WTC11 (cell line): ENCODE measurements around the gene CBX2.

Source experiments
- ESRRA ChIP-seq: sonication (generic); formaldehyde crosslinking; IDR thresholded peaks from 2 replicates; pipeline ENCODE4 v1.8.1; 2022; ENCODE audit warnings: mild to moderate bottlenecking, missing genetic modification reagents, borderline replicate concordance
- JAZF1 ChIP-seq: fragments of 250-450 bp; sonication (Bioruptor Pico); IDR thresholded peaks from 2 replicates; pipeline ENCODE4 v1.9.0; 2021; ENCODE audit warnings: moderate library complexity, mild to moderate bottlenecking, inconsistent platforms
- MAX ChIP-seq: sonication (generic); formaldehyde crosslinking; IDR thresholded peaks from 2 replicates; pipeline ENCODE4 v1.8.0; 2022; ENCODE audit warnings: mild to moderate bottlenecking, missing genetic modification reagents
- TEAD4 ChIP-seq: sonication (generic); formaldehyde crosslinking; IDR thresholded peaks from 2 replicates; pipeline ENCODE4 v1.8.0; 2022; ENCODE audit warnings: mild to moderate bottlenecking, missing genetic modification reagents
- USF1 ChIP-seq: sonication (generic); formaldehyde crosslinking; IDR thresholded peaks from 2 replicates; pipeline ENCODE4 v1.8.0; 2022; ENCODE audit warnings: mild to moderate bottlenecking, missing genetic modification reagents
- ZBTB21 ChIP-seq: sonication (generic); formaldehyde crosslinking; IDR thresholded peaks from 2 replicates; pipeline ENCODE4 v1.8.1; 2023; ENCODE audit warnings: mild to moderate bottlenecking, missing genetic modification reagents, borderline replicate concordance
- ZNF423 ChIP-seq: fragments of 250-450 bp; sonication (Bioruptor Pico); IDR thresholded peaks from 2 replicates; pipeline ENCODE4 v2.1.2; 2022; ENCODE audit warnings: mild to moderate bottlenecking, moderate library complexity
- TF ChIP-seq, protein P1 (sequence below): fragments of 200-600 bp; IDR thresholded peaks from 2 replicates; pipeline ENCODE4 v1.8.0; 2022; ENCODE audit warnings: antibody characterized with exemption
- TF ChIP-seq, protein P2 (sequence below): sonication (generic); formaldehyde crosslinking; conservative IDR thresholded peaks from 2 replicates; pipeline ENCODE4 v1.8.1; 2023; ENCODE audit warnings: mild to moderate bottlenecking, low read depth, missing genetic modification reagents, moderate library complexity
- TF ChIP-seq, protein P3 (sequence below): sonication (generic); formaldehyde crosslinking; IDR thresholded peaks from 2 replicates; pipeline ENCODE4 v1.8.1; 2022; ENCODE audit warnings: mild to moderate bottlenecking, moderate library complexity, missing genetic modification reagents

GRCh38 chr17:79781012-79781650 is 3.2 kb downstream of the CBX2 start:
- TF ChIP-seq, protein P1, sequence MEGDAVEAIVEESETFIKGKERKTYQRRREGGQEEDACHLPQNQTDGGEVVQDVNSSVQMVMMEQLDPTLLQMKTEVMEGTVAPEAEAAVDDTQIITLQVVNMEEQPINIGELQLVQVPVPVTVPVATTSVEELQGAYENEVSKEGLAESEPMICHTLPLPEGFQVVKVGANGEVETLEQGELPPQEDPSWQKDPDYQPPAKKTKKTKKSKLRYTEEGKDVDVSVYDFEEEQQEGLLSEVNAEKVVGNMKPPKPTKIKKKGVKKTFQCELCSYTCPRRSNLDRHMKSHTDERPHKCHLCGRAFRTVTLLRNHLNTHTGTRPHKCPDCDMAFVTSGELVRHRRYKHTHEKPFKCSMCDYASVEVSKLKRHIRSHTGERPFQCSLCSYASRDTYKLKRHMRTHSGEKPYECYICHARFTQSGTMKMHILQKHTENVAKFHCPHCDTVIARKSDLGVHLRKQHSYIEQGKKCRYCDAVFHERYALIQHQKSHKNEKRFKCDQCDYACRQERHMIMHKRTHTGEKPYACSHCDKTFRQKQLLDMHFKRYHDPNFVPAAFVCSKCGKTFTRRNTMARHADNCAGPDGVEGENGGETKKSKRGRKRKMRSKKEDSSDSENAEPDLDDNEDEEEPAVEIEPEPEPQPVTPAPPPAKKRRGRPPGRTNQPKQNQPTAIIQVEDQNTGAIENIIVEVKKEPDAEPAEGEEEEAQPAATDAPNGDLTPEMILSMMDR: no peak
- TF ChIP-seq MAX (CRISPR knock-in tag) (no peak), TEAD4 (CRISPR knock-in tag) (no peak), ZBTB21 (no peak), ZNF423 (CRISPR knock-in tag) (no peak), JAZF1 (no peak), ESRRA (CRISPR knock-in tag) (no peak), USF1 (CRISPR knock-in tag) (no peak)
- TF ChIP-seq, protein P2, sequence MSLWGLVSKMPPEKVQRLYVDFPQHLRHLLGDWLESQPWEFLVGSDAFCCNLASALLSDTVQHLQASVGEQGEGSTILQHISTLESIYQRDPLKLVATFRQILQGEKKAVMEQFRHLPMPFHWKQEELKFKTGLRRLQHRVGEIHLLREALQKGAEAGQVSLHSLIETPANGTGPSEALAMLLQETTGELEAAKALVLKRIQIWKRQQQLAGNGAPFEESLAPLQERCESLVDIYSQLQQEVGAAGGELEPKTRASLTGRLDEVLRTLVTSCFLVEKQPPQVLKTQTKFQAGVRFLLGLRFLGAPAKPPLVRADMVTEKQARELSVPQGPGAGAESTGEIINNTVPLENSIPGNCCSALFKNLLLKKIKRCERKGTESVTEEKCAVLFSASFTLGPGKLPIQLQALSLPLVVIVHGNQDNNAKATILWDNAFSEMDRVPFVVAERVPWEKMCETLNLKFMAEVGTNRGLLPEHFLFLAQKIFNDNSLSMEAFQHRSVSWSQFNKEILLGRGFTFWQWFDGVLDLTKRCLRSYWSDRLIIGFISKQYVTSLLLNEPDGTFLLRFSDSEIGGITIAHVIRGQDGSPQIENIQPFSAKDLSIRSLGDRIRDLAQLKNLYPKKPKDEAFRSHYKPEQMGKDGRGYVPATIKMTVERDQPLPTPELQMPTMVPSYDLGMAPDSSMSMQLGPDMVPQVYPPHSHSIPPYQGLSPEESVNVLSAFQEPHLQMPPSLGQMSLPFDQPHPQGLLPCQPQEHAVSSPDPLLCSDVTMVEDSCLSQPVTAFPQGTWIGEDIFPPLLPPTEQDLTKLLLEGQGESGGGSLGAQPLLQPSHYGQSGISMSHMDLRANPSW (CRISPR knock-in tag): no peak
- TF ChIP-seq, protein P3, sequence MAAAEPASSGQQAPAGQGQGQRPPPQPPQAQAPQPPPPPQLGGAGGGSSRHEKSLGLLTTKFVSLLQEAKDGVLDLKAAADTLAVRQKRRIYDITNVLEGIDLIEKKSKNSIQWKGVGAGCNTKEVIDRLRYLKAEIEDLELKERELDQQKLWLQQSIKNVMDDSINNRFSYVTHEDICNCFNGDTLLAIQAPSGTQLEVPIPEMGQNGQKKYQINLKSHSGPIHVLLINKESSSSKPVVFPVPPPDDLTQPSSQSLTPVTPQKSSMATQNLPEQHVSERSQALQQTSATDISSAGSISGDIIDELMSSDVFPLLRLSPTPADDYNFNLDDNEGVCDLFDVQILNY (CRISPR knock-in tag): no peak
